Epithelial cell of proximal tubule (primary cell): ENCODE measurements around the gene KIF19. TPM values are rescaled to one million over a fixed set of nuclear protein-coding genes. Genes with fewer than 3 reads are reported as not detected.

ENCODE experiments used
- DNase-seq: peaks from one replicate; pipeline ENCODE4 v3.0.0-alpha.2; 2011; ENCODE audit warnings: low read depth
- H3K4me3 ChIP-seq: 2 replicates; pipeline ENCODE4 v1.5.1; 2011; ENCODE audit warnings: low read depth, mild to moderate bottlenecking, low read length
- CTCF ChIP-seq: conservative IDR thresholded peaks from 2 replicates; pipeline ENCODE4 v1.5.1; 2012; ENCODE audit warnings: low read depth, mild to moderate bottlenecking, low read length
- total RNA-seq: library from RNA; depleted of rRNA; stranded (reverse); fragments of >200 nt; gene quantifications from 2 replicates; pipeline ENCODE4 v1.2.3, GENCODE V29; 2015

The KIF19 gene
- total RNA-seq, 1 donor from 2014 or later = not detected

DNA sequence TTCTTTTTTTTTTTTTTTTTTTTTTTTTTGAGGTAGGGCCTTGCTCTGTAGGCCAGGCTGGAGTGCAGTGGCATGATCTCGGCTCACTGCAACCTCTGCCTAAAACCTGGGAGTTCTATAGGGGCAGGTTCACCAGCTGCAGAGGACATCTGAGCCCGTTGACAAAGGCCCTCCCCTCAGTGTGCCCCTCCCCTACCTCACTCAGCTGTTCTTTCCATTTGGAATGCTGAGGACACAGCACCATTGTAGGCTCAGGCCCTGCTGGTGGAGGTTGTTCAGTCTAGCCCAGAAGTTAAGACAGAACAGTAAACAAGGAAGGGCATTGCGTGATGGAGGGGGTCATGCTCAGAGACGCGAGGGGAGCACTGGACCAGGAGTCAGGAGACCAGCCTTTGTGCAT, 21.8 kb upstream of the KIF19 start:
- H3K4me3 ChIP-seq = no peak overlapping the region
- no peak for DNase-seq
- TF ChIP-seq CTCF = no peak

DNA sequence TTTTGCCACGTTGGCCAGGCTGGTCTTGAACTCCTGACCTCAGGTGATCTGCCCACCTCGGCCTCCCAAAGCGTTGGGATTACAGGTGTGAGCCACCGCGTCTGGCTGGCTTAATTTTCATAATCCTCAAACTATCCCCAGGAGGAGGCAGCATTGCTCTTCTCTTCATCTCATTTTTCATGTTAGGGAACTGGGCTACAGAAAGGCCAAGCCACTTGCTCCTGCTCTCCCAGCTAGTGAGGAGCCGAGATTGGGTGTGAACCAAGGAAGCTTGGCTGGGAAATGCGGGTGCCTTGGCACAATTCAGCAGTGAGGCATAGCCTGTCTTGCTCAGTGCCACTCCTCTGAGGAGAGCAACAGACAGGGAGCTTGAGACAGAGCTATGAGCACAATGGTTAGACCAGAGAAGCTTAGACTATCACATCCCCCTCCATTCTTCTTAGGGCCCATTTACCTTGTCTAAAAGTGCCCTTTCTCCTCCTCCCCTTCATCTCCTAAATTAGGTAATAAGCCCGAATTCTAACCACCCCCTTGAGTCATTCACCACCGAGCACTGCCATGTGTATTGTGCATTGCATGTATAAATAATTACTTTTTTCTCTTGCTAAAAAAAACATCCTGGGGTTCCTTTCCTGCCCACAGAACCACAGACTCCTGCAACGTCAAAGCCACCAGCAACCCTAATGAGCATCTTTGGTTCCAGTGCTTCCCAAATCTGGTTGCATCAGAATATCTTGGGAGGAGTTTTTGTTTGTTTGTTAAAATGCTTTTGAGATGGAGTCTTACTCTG, 20.0 kb upstream of the KIF19 start:
- DNase-seq = no peak
- no peak overlapping the region for H3K4me3 ChIP-seq
- no peak for TF ChIP-seq CTCF

- DNase-seq = no peak
- no peak for TF ChIP-seq CTCF
- no peak overlapping the region for H3K4me3 ChIP-seq
Observed at GRCh38 chr17:74307984-74308773, 17.8 kb upstream of the KIF19 start.

GRCh38 chr17:74309902-74310301, 16.1 kb upstream of the KIF19 start:
- no peak for DNase-seq
- no peak overlapping the region for H3K4me3 ChIP-seq
- TF ChIP-seq CTCF = no peak

GRCh38 chr17:74314877-74315276, 11.1 kb upstream of the KIF19 start:
- no peak overlapping the region for H3K4me3 ChIP-seq
- DNase-seq = no peak

GRCh38 chr17:74316220-74316619, 9.8 kb upstream of the KIF19 start:
- no peak for TF ChIP-seq CTCF
- no peak overlapping the region for H3K4me3 ChIP-seq
- DNase-seq = no peak

More at GRCh38 chr17:74314877-74315276, 11.1 kb upstream of the KIF19 start:
- no peak for TF ChIP-seq CTCF
